GM23248 (cell line): ENCODE measurements around the gene PLCE1. TPM values are rescaled to one million over a fixed set of nuclear protein-coding genes. Genes with fewer than 3 reads are reported as not detected.
"Not testable (repeated sequence)": the region's sequence is repeated elsewhere in the genome, so short reads cannot be mapped to it uniquely, and the experiment has no call there.

Experiments
- DNase-seq: peaks from one replicate; pipeline ENCODE4 v3.0.0-alpha.2; 2015
- H2AFZ ChIP-seq: fragments of 200-600 bp; sonication (generic); 2 replicates; pipeline ENCODE4 v1.6.1; 2016; ENCODE audit warnings: antibody characterized with exemption
- H3F3A ChIP-seq: fragments of 200-600 bp; sonication (generic); 2 replicates; pipeline ENCODE4 v1.6.1; 2016; ENCODE audit warnings: mild to moderate bottlenecking, antibody characterized with exemption, mixed run types; ENCODE audit not compliant: insufficient read depth
- H3K27ac ChIP-seq: fragments of 200-600 bp; sonication (generic); 2 replicates; pipeline ENCODE4 v1.5.1; 2016; ENCODE audit warnings: mild to moderate bottlenecking
- H3K27me3 ChIP-seq: fragments of 200-600 bp; sonication (generic); replicated peaks from 2 replicates; pipeline ENCODE4 v1.6.1; 2016; ENCODE audit warnings: mild to moderate bottlenecking; ENCODE audit not compliant: insufficient read depth
- H3K36me3 ChIP-seq: fragments of 200-600 bp; sonication (generic); 2 replicates; pipeline ENCODE4 v1.6.1; 2016; ENCODE audit warnings: low read depth, mild to moderate bottlenecking
- H3K4me1 ChIP-seq: fragments of 200-600 bp; sonication (generic); 2 replicates; pipeline ENCODE4 v1.6.1; 2016; ENCODE audit warnings: mild to moderate bottlenecking; ENCODE audit not compliant: insufficient read depth
- H3K4me2 ChIP-seq: fragments of 200-600 bp; sonication (generic); one replicate; pipeline ENCODE4 v1.6.1; 2016; ENCODE audit warnings: mild to moderate bottlenecking; ENCODE audit not compliant: unreplicated experiment
- H3K4me3 ChIP-seq: fragments of 200-600 bp; sonication (generic); 2 replicates; pipeline ENCODE4 v1.5.1; 2016; ENCODE audit warnings: mild to moderate bottlenecking
- H3K79me2 ChIP-seq: fragments of 200-600 bp; sonication (generic); 2 replicates; pipeline ENCODE4 v1.6.1; 2016; ENCODE audit warnings: mild to moderate bottlenecking; ENCODE audit not compliant: insufficient read depth
- H3K9ac ChIP-seq: fragments of 200-600 bp; sonication (generic); 2 replicates; pipeline ENCODE4 v1.6.1; 2016; ENCODE audit warnings: mild to moderate bottlenecking
- H3K9me2 ChIP-seq: fragments of 200-600 bp; sonication (generic); 2 replicates; pipeline ENCODE4 v1.6.1; 2016; ENCODE audit warnings: mixed run types, mild to moderate bottlenecking, moderate library complexity; ENCODE audit not compliant: insufficient read depth
- H3K9me3 ChIP-seq: fragments of 200-600 bp; sonication (generic); one replicate; pipeline ENCODE4 v1.6.1; 2017; ENCODE audit warnings: low read depth
- H4K20me1 ChIP-seq: fragments of 200-600 bp; sonication (generic); 2 replicates; pipeline ENCODE4 v1.6.0; 2016; ENCODE audit not compliant: insufficient read depth
- EZH2 ChIP-seq: fragments of 200-600 bp; sonication (generic); IDR thresholded peaks from 2 replicates; pipeline ENCODE4 v1.6.1; 2018; ENCODE audit warnings: antibody characterized with exemption, mild to moderate bottlenecking; ENCODE audit not compliant: insufficient read depth, poor library complexity, severe bottlenecking
- EZH2phosphoT487 ChIP-seq: fragments of 200-600 bp; sonication (generic); IDR thresholded peaks from 2 replicates; pipeline ENCODE4 v1.6.1; 2018; ENCODE audit warnings: antibody characterized with exemption, moderate library complexity, mild to moderate bottlenecking, low read depth; ENCODE audit not compliant: insufficient read depth
- WGBS, 2 experiments: methylation state at CpG; one replicate each; pipeline ENCODE4 v1.1.6; 2015 to 2017; ENCODE audit warnings: low lambda C conversion rate in 2 of 2, low coverage in 1 of 2; ENCODE audit errors: missing lambda C conversion rate in 2 of 2; 5-methylcytosine and 5-hydroxymethylcytosine counted together
- in situ Hi-C: fragments of 300-500 bp; cut with MboI; formaldehyde crosslinking; loops from 2 replicates; pipeline ENCODE4 v1.15.0; 2020
- polyA plus RNA-seq: library from polyadenylated mRNA; unstranded; fragments of >200 nt; fragmentation: Nextera tagmentation; extraction: Ambion mirVana; gene quantifications from 2 replicates; pipeline ENCODE4 v1.2.1, GENCODE V29; 2016
- total RNA-seq: library from RNA; depleted of rRNA; stranded (reverse); fragments of >200 nt; shearing (Covaris generic); gene quantifications from 2 replicates; pipeline ENCODE4 v1.2.3, GENCODE V29; 2014

PLCE1 gene
- total and polyA plus RNA-seq, 2 experiments from 2014 or later = 3.7 to 6.2 TPM

- no peak for DNase-seq
- Histone ChIP-seq H2AFZ (no peak overlapping the region), H3K27me3 (no peaks in the 10 kb centered on the region), H3K9me2 (no peaks in the 10 kb centered on the region), H3K9ac (no peak overlapping the region), H3K9me3 (no peaks in the 10 kb centered on the region), H3K4me3 (no peak overlapping the region), H3K36me3 (no peaks in the 10 kb centered on the region), H3K4me2 (no peak overlapping the region), H3K4me1 (peaks cover 13% of the 10 kb centered on the region), H3K27ac (no peak overlapping the region), H4K20me1 (no peaks in the 10 kb centered on the region), H3F3A (peaks cover 11% of the 10 kb centered on the region), H3K79me2 (no peaks in the 10 kb centered on the region)
- in situ Hi-C loops = no loop called here
- TF ChIP-seq EZH2phosphoT487 (no peak), EZH2 (no peak)
- 71 to 78% methylated on average over 2 of the region's 2 CpGs for WGBS, 2 experiments
These were observed 41.8 kb upstream of the PLCE1 start for GRCh38 chr10:93951905-93952304.

GRCh38 chr10:93954299-93954698 is 39.4 kb upstream of the PLCE1 start:
- no peaks in the 10 kb centered on the region for H3K27me3 ChIP-seq
- no peaks in the 10 kb centered on the region for H3K79me2 ChIP-seq
- H4K20me1 ChIP-seq = no peaks in the 10 kb centered on the region
- in situ Hi-C loops = no loop called here
- no peak overlapping the region for H3K4me3 ChIP-seq
- DNase-seq = no peak
- peaks cover 11% of the 10 kb centered on the region for H3F3A ChIP-seq
- no peak overlapping the region for H3K4me2 ChIP-seq
- H3K27ac ChIP-seq = no peak overlapping the region
- H3K9me3 ChIP-seq = no peaks in the 10 kb centered on the region
- H3K36me3 ChIP-seq = no peaks in the 10 kb centered on the region
- WGBS, 2 experiments = 80 to 82% methylated on average over 8 of the region's 8 CpGs
- TF ChIP-seq EZH2phosphoT487 (no peak), EZH2 (no peak)
- no peaks in the 10 kb centered on the region for H3K9me2 ChIP-seq
- H3K9ac ChIP-seq = no peak overlapping the region
- H3K4me1 ChIP-seq = peaks cover 13% of the 10 kb centered on the region
- H2AFZ ChIP-seq = no peak overlapping the region

GRCh38 chr10:93954726-93955363 is 38.9 kb upstream of the PLCE1 start:
- Histone ChIP-seq H3K27me3 (no peaks in the 10 kb centered on the region), H3K79me2 (no peaks in the 10 kb centered on the region), H2AFZ (no peak overlapping the region), H3K27ac (peak overlapping the region; percentile 41), H3K36me3 (no peaks in the 10 kb centered on the region), H3K9me2 (no peaks in the 10 kb centered on the region), H3F3A (peaks cover 11% of the 10 kb centered on the region), H3K4me1 (peaks cover 13% of the 10 kb centered on the region), H3K9me3 (no peaks in the 10 kb centered on the region), H3K4me2 (peak overlapping the region; percentile 48), H3K9ac (no peak overlapping the region), H4K20me1 (no peaks in the 10 kb centered on the region), H3K4me3 (no peak overlapping the region)
- 36 to 38% methylated on average over 5 of the region's 5 CpGs for WGBS, 2 experiments
- DNase-seq = peak; percentile 73
- in situ Hi-C loops = no loop called here
- no peak for TF ChIP-seq EZH2
- no peak for TF ChIP-seq EZH2phosphoT487

- H2AFZ ChIP-seq = no peak overlapping the region
- no peak overlapping the region for H3K4me3 ChIP-seq
- no peak overlapping the region for H3K27ac ChIP-seq
- H3F3A ChIP-seq = peaks cover 11% of the 10 kb centered on the region
- peaks cover 13% of the 10 kb centered on the region for H3K4me1 ChIP-seq
- H3K79me2 ChIP-seq = no peaks in the 10 kb centered on the region
- no peaks in the 10 kb centered on the region for H3K9me2 ChIP-seq
- H3K36me3 ChIP-seq = no peaks in the 10 kb centered on the region
- no peak for TF ChIP-seq EZH2phosphoT487
- TF ChIP-seq EZH2 = no peak
- in situ Hi-C loops = no loop called here
- WGBS, 2 experiments = 91 to 93% methylated on average over 6 of the region's 6 CpGs
- no peak overlapping the region for H3K9ac ChIP-seq
- no peaks in the 10 kb centered on the region for H3K9me3 ChIP-seq
- no peak overlapping the region for H3K4me2 ChIP-seq
- no peaks in the 10 kb centered on the region for H4K20me1 ChIP-seq
- DNase-seq = no peak
- H3K27me3 ChIP-seq = no peaks in the 10 kb centered on the region
These were observed 34.9 kb upstream of the PLCE1 start for GRCh38 chr10:93958834-93959233.

- H3K9me3 ChIP-seq, H3K36me3 ChIP-seq, H4K20me1 ChIP-seq, DNase-seq, in situ Hi-C loops, H3K9ac ChIP-seq, H3F3A ChIP-seq, H3K27ac ChIP-seq, H3K79me2 ChIP-seq, H3K27me3 ChIP-seq, H3K4me1 ChIP-seq, H2AFZ ChIP-seq, H3K4me3 ChIP-seq, H3K4me2 ChIP-seq, H3K9me2 ChIP-seq: not testable (repeated sequence)
- 93 to 96% methylated on average over 7 of the region's 7 CpGs for WGBS, 2 experiments
These were observed 32.7 kb upstream of the PLCE1 start for GRCh38 chr10:93960988-93961387.
